Uterus (tissue), 2 donors: ENCODE data around the gene SYNPO.

Source experiments
- CTCF ChIP-seq, 4 experiments: fragments of 200-600 bp in 2 of 4; fragments of 450-650 bp in 2 of 4; sonication (generic) in 2 of 4; IDR thresholded peaks; one replicate each; pipeline ENCODE4 v1.5.1; 2016 to 2019; ENCODE audit warnings: antibody characterized with exemption in 4 of 4, mild to moderate bottlenecking in 2 of 4, moderate library complexity in 1 of 4
- POLR2A ChIP-seq, 2 donors: fragments of 450-650 bp; IDR thresholded peaks; one replicate each; pipeline ENCODE4 v1.6.1; 2016; ENCODE audit warnings: antibody characterized with exemption in 2 of 2, mild to moderate bottlenecking in 1 of 2, moderate library complexity in 1 of 2

GRCh38 chr5:150625831-150626746 is 14.4 kb upstream of the SYNPO start:
- TF ChIP-seq POLR2A (IDR thresholded peaks at IDR 0.05), result no peak
- no peak for TF ChIP-seq CTCF (IDR thresholded peaks at IDR 0.05)
